DMS79 (cell line): ENCODE results near the gene GATB.

Experiments
- DNase-seq: peaks from one replicate; lab custom pipeline; 2025; lab: John Stamatoyannopoulos, UW

Gene GATB

DNA sequence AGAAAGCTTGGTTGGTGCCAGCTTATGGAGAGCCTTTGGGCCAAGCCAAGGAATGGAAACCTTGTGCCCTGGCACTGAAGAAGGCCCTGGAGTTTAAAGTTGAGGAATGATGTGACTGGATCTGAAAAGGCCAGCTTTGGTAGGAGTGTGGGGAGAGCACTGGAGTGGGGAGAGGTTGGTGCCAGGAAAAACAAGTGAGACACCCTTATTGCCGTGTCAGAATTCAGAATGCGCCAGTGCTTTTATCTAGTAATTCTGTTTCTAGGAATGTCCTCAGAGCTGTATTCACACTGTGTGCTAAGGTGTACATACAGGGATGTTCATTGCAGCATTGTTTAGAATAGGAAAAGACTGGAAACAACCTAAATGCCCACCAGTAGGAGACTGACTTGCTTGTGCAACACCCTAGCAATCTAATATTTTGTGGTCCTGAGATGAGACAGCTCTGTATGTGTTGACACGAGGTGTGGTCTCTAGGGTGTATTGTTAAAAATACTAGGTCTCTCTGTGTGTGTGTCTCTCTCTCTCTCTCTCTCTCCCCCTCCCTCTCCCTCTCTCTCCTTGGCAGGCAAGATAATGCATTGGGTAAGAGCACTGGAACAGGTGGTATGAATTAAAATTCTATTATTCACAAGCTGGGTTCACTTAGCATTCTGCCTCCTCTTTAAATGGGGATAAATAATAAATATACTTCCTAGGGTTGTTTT lies 107.8 kb downstream of the GATB start:
- DNase-seq = no peak

DNA sequence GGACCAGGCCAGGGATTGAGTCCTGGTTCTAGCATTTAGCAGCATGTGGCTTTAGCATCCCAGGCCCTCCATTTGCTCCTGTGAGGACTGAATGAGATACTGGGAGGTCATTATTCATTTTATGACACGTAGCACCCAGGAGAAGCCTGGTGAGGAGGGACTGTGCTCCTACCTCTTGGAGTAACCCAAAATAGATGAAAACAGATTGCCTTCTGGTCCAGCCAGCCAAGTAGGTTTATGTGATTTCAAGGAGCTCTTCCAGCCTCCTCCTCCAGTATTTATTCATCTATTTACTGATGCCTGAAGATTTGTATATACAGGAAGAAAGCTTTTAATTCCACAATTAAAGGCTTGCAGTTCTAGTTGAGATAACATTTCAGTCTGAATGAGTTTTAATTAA lies 109.3 kb downstream of the GATB start:
- no peak for DNase-seq

DNA sequence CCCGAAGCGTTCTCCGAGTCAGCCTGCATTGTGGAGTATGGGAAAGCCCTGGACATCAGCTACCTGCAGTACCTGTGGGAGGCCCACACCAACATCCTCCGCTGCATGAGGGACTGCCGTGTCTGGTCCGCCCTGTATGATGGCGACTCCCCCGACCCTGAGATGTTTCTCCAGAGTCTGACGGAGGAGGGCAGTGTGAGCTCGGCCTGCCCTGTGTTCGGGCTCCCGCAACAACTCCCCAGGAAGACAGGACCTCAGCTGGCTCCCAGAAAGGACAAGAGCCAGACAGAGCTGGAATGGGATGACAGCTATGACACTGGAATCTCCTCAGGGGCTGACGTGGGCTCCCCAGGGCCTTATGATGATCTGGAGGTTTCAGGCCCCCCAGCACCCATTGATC lies 111.3 kb downstream of the GATB start:
- no peak for DNase-seq

DNA sequence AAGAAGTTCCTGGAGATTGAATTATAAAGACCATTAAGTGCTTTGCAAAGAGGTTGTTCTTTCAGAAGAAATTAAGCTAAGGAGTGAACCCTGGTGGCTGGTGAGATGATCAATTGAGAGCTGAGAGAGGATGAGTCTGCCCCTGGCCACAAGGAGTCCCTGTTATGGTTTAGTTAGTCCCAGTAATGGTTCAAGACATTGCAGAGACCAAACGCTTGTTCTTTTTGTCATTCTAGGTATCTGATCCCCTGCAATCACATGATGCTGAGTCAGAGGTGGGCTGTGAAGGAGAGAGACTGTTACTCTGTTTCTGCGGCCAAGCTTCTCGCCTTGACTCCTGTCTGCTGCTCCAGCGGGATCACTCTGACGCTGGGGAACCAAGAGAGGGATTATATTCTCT lies 114.5 kb downstream of the GATB start:
- DNase-seq = no peak

DNA sequence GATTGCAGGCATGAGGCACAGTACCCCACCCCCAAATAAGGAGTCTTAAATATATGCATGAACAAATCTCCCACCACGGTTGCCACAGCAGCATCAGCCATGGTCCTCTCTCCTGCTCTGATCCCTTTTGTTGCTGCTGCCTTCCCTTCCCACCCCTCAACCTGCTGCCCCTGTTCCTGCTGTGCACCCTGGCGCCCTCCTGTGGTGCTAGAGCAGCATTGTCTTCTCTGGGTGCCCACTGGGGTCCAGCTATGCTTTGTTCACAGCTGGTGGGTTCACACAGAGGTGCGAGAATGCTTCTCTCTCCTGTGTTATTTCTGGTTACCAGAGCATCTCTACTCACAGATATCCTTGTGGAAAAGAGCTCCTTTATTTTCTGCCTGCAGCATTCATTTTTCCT lies 116.2 kb downstream of the GATB start:
- no peak for DNase-seq

DNA sequence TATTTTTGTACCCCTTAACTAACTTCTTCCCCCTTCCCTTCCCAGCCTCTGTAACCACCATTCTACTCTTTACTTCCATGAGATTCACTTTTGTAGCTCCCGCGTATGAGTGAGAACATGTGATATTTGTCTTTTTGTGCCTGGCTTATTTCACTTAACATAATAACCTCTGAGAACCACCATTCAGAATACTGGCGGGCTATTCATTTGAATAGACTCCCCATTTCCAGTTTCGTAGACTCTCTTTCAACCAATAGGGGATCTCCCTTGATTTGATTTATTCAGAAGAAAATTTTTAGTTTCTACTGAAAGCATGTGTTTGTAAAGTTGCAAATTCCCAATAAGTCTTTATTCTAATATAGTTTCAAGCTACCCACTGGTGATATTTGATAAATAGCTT lies 117.2 kb downstream of the GATB start:
- DNase-seq = no peak

DNA sequence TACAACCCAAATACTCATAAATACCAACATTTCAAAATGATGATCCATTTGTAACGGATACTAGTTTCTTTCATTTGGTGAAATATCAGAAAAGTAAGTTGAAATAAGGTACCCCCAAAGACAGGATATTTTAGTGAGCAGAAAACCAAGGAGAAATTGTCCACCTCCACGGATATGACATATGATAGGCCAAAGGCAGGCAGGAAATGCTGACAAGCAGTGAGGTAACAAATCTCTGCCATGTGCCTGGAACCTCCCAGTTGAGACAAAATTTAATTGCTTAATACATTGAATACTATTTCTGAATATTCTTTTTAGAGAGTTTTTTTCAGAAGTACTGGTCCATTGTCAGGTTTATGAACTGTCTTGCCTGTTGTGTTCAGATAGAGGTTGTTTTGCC lies 118.8 kb downstream of the GATB start:
- no peak for DNase-seq

DNA sequence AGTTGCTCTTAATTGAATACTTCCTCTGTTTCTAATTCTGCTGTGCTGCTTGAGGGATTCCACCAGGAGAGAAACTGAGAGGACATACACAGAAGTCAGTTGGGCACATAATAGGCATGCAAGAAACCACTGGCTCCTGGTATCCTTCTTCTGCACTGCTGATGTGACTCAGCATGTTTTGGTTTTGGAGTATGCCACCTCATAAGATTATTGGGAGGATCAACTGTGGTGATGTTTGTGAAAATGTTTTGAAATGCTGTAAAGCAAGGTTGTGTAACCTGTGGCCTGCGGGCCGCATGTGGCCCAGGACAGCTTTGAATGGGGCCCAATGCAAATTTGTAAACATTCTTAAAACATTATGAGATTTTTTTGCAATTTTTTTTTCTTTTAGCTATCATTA lies 119.6 kb downstream of the GATB start:
- no peak for DNase-seq

DNA sequence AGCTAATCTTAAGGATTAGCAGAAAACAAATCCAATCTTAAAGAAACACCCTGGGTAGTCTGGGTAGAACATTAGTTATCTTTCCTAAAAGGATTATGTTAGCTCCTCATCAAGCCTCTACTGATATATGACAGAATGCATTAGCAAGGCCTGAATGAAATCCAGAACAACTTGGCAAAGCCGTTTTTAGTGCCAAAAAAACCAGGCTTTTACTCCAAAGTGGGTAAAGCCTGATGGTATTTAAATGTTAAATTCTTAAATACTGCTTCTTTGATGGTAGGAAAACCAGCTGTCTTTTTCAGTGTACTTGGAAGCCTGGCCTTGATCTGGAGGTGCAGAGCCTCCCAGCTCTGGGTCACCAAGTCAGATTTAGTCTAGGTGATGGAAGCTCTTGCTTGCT lies 120.4 kb downstream of the GATB start:
- no peak for DNase-seq

DNA sequence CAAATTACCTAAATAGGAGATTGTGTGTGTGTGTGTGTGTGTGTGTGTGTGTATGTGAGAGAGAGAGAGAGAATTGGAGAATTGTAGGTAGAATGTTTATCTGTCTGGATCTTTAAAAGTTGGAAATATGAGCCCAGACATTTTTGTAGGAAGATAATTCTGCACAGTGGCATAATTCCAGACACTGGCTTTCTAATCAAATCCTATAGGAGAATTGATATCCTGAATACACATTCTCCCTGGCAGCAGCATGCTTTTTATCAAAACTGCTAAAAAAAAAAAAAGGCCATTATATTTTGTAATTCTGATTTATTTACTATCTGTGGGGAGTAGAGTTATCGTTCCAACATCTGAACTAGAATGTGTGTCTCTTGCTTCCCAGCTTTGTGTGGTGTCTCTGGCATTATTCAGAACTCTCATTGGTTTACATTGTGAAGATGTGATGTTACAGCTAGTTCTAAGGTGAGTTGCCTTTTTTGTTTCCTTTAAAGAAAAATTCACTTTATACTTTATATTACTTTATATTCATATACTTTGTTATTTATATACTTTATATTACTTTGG lies 122.4 kb downstream of the GATB start:
- DNase-seq = no peak

DNA sequence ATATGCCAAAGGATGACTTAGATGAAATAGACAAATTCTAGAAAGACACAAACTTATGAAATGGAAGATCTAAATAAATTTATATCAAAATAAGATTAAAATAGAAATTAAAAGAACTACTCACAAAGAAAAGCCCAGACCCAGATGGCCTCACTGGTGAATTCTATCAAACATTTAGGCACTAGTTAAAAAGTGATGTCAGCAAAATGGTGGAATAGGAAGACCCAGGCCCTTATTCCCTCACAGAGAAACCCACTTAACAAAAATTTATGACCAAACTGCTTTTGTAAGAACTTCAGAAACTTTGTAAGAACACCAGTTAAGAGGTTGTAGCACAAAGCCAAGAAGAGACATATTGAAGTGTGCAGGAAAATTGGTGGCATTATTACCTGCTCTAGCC lies 129.5 kb downstream of the GATB start:
- DNase-seq = no peak

DNA sequence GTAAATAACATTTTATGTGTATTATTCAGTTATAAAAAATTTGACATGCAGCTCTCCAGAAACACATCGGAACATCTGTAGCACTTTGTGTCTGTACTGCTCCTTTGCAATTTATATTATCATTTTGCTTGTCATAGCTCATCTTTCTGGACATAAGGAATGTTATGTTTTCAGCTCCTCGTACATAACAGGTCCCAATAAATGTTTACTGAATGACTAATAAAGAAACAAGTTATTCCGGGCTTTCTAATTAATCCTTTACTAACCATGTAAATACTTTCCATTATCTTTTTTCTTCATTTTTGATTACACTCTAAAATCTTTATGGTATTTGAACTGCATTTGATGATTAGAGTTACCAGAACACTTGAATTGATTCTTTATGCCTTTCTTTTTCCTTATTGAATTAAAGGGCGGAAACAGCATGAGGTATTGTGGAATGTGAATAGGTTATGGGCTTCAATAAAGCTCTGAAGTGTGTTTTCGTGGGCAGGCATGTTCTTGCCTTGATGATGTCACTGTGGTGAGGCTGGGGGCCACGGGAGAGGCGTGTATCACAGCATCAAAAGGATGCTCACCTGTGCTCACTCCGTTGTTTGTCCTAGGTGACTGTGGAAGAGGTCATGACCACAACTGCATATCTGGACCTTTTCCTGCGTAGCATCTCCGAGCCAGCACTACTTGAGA lies 131.6 kb downstream of the GATB start:
- DNase-seq = no peak

DNA sequence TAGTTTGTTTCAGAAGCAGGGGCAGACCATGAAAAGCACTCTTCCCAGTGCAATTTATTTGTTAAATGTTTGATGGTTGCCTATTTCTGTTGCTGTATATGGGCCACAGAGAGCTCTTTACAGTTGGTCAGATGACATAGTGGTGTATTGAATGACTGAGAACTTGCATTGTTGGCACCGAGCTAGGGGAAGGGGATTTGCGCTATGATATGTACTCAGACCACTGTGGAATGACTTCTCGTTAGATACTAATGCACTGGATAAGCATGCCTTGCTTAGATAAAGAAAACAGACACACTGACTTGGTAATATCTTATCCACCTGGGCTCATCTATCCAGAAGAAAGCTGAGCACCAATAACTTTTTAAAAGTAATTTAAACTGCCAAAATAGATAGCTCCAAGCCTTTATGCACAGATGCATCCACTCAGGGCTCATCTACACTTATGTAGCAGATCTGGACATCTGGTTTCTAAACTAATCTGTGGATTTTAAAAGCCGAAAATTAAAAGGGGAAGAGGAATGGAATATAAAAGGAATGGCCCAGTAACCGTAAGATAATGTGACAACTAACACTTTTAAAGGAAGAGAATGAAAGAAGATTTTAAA lies 132.7 kb downstream of the GATB start:
- no peak for DNase-seq

DNA sequence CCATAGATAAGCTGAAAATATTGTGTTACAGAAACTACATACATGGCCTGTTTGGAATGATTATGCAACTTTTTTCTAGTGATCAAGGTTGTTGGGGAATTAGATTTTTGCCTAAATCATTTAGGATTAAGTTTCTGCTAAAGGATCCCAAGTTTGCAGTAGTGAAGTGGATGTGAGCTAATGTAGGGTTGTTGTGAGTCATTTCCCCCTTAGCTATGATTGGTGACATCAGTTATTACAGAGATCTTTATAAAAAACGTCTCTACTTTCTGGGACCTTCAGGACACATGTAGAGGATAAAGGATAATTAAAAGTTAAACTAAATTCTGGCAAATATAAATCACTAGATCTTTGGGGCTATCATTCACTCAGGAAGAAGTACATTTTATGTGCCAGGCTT lies 133.3 kb downstream of the GATB start:
- DNase-seq = no peak

DNA sequence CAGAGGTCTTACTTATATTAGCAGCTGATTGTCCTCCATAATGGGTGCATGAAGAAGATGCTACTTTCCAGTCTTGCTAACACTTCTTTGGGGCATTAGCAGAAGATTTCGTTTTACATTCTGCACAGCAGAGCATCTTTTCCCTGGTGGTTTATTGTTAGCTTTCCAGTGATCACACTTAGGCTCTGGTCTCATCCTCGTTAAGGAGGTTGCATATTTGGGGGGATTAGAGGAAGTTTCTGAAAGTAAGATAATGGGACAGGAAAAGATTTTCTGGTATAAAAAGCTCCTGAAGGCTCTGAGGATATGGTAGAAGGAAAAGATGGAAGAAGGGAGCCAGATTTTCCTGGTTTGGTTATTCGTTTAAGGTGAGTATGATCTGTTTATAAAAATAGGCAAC lies 134.1 kb downstream of the GATB start:
- no peak for DNase-seq

DNA sequence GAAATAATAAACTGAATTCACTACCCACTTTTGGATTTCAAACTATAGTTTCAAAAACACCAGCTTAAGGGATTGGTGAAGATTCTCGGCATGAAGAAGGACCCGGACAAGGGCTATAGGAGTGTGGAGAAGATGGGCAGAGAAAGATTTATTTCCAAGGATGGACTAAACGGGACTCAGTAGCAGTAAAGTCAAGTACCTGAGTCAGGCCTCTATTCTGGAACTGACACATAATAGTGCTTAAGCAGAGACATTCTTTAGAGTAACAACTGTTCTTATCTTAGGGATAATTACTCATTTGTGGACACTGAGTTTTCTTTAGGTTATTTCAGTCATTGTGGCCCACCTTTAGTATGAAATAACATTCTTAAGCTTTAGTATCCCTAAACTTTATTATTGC lies 134.6 kb downstream of the GATB start:
- no peak for DNase-seq

DNA sequence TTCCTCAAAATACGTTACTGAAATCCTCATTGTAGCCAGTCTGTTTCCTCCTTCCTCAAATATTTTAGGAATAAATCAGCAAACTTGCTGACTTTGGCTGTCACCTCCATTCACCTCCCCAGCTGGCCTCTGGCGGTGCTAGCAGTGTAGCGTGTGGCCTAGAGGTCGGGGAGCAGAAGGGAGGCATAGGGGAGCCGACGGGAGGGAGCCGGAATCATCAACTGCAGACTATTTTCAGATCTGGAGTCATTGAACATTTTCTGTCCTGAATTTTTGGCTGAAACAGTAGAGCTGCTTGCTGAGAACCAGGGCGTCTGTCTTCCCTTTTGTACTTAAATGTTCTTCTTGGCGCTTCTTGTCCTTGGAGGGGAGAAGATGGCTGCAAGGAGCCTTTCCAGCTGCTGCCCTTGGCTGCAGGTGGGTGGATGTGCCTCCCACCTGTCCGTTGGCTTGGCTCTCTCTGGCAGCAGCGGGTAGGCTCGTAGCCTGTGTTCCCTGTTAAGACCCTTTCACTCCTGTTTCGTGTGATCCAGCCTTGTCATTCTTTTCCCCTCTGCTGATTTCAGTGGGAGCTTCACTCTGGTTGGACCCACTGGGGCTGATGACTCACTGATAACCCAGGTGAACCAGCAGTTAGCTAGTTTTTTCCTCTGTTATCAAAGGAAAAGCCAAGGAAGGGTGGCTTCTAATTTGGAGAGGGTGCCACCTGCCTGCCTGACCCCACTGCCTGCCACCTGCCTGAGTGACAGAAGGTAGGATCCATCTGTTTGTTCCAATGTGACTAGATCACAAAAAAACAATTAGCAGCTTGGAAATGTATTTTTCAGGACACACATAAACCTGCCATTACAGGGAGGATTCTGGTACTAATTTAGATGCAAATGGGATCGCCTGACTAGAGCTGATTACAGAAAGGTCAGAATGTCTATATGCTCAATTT lies 135.9 kb downstream of the GATB start:
- no peak for DNase-seq
